ENCODE results near the gene SLC12A4.

Gene SLC12A4

GRCh38 chr16:67961551-67961957, 6.9 kb downstream of the SLC12A4 start:
- no peaks in the 10 kb centered on the region for H3K9me3 ChIP-seq (ENCODE audit: control insufficient read depth in 2 of 2, low read length in 2 of 2)
- H3K9ac ChIP-seq (ENCODE audit: low read length in 2 of 2): no peak overlapping the region
- H3K36me3 ChIP-seq (ENCODE audit: control insufficient read depth in 2 of 2, insufficient read depth in 2 of 2, low read length in 2 of 2): peaks cover 46 to 59% of the 10 kb centered on the region in 2 donors
- peaks cover 71% of the 10 kb centered on the region for H3K4me1 ChIP-seq (ENCODE audit: control insufficient read depth, insufficient read depth, low read length)
- peak overlapping the region; percentile 49 for H3K27ac ChIP-seq (ENCODE audit: low read length)
- H3K27me3 ChIP-seq (ENCODE audit: control insufficient read depth in 1 of 2, insufficient read depth in 2 of 2, low read length in 2 of 2): no peaks in the 10 kb centered on the region
- H3K4me3 ChIP-seq (ENCODE audit: low read length in 2 of 2): no peak overlapping the region

DNA sequence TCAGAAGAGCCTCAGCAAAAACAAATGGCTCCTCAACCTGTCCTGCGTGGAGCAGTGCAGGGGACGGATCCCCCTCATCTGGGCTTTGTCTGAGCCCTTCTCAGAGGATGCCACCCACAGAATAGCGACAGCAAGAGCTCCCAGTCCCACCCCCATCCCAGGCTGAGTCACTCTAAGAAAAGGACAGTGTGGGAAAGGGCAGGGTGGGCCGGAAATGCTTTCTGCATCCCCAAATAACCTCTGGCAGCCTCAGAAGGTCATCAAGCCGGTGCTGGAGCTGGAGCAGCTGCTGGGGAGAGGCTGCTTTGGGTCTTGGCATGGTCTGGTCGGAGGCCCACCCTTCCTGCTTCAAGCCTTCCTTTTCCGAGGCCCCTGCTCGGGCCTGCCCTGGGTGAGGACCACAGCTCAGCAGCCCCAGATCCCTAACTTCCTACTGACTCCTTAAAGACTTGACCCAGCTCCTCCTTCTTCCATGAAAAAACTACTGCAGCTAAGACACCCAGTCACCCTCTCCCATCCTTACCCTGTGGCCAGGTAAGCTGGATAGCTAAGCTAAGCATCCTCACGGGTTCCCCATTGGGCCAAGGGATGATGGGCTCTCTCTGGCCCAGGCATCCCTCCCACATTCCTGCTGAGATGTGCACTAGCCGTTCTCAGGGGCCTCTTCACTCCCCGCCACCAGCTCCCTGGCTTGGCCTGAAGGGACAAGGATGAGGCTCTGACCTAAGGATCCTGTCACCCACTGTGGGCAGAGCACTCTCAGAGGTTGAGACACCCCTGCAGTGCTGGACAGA, 8.7 kb downstream of the SLC12A4 start:
- H3K27ac ChIP-seq (ENCODE audit: low read length): peak overlapping the region; percentile 46
- H3K9me3 ChIP-seq (ENCODE audit: control insufficient read depth in 2 of 2, low read length in 2 of 2): no peaks in the 10 kb centered on the region
- H3K4me1 ChIP-seq (ENCODE audit: control insufficient read depth, insufficient read depth, low read length): peaks cover 53% of the 10 kb centered on the region
- H3K9ac ChIP-seq (ENCODE audit: low read length in 2 of 2): peak overlapping the region in 1 of 2 donors; percentile 36
- H3K4me3 ChIP-seq (ENCODE audit: low read length in 2 of 2): peak overlapping the region in 1 of 2 donors; percentile 22
- peaks cover 52 to 66% of the 10 kb centered on the region in 2 donors for H3K36me3 ChIP-seq (ENCODE audit: control insufficient read depth in 2 of 2, insufficient read depth in 2 of 2, low read length in 2 of 2)
- H3K27me3 ChIP-seq (ENCODE audit: control insufficient read depth in 1 of 2, insufficient read depth in 2 of 2, low read length in 2 of 2): no peaks in the 10 kb centered on the region

DNA sequence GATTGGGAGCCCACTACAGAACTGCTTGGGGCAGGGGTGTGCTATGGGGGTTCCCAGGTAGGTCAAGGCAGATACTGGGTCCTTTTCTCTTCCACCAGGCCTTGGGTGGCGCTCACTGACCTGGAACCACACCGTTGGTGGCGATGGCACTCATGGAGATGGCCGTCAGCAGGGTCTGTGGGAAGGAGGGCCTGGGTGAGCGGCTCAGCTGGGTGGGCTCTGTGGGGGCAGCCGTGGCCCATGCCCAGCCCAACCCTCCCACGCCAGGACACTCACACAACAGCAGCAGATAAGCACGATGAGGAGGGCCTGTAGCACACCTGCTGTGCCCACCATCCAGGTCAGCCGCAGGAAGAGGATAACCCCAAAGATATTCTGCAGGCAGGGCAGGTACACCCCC, 10.8 kb downstream of the SLC12A4 start:
- peaks cover 62 to 67% of the 10 kb centered on the region in 2 donors for H3K36me3 ChIP-seq (ENCODE audit: control insufficient read depth in 2 of 2, insufficient read depth in 2 of 2, low read length in 2 of 2)

DNA sequence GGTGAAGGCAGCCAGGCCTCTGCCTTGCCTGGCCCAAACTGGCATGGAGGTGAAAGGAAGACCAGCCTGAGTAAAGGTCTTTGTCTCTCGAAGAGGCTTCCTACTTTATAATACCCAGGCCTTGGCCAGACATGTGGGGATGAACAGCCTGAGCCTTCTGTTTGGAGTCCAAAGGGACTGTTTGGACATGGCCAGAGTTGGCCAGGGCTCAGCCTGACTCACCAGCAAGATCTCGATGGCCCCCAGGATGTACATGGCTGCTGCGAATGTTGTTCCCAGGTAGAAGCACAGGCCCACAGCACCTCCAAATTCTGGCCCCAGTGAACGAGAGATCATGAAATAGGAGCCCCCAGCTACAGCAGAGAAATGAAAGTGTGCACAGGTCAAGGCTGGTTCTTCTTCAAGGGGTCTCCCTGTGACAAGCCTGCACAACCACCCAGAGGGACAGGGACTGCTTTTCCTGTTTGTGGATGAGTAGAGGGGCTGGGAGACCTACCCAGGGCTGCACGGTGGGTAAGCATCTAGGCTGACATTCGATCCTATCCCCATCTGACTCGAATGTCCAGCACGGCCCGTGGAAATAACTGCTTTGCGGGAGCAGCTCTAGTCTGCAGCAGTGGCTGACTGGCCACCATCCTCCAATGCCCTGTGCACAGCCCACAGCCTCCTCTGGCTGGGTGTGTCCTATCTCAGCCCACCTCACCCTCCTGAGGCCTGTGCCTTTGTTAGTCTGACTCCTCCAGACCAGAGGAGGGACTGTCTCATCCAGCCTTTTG, 13.8 kb downstream of the SLC12A4 start:
- Histone ChIP-seq H3K36me3 (ENCODE audit: control insufficient read depth in 2 of 2, insufficient read depth in 2 of 2, low read length in 2 of 2) (peaks cover 53 to 62% of the 10 kb centered on the region in 2 donors), H3K4me1 (ENCODE audit: control insufficient read depth, insufficient read depth, low read length) (peaks cover 28% of the 10 kb centered on the region), H3K9ac (ENCODE audit: low read length in 2 of 2) (no peak overlapping the region), H3K27ac (ENCODE audit: low read length) (peak overlapping the region; percentile 11), H3K27me3 (ENCODE audit: control insufficient read depth in 1 of 2, insufficient read depth in 2 of 2, low read length in 2 of 2) (no peaks in the 10 kb centered on the region), H3K4me3 (ENCODE audit: low read length in 2 of 2) (no peak overlapping the region), H3K9me3 (ENCODE audit: control insufficient read depth in 2 of 2, low read length in 2 of 2) (no peaks in the 10 kb centered on the region)

More for the DNA sequence above, 10.8 kb downstream of the SLC12A4 start:
- Histone ChIP-seq H3K9ac (ENCODE audit: low read length in 2 of 2) (no peak overlapping the region), H3K9me3 (ENCODE audit: control insufficient read depth in 2 of 2, low read length in 2 of 2) (no peaks in the 10 kb centered on the region), H3K27ac (ENCODE audit: low read length) (no peak overlapping the region), H3K4me3 (ENCODE audit: low read length in 2 of 2) (no peak overlapping the region), H3K27me3 (ENCODE audit: control insufficient read depth in 1 of 2, insufficient read depth in 2 of 2, low read length in 2 of 2) (no peaks in the 10 kb centered on the region), H3K4me1 (ENCODE audit: control insufficient read depth, insufficient read depth, low read length) (peaks cover 39% of the 10 kb centered on the region)

GRCh38 chr16:67953641-67954375, 14.6 kb downstream of the SLC12A4 start:
- Histone ChIP-seq H3K9me3 (ENCODE audit: control insufficient read depth in 2 of 2, low read length in 2 of 2) (no peaks in the 10 kb centered on the region), H3K36me3 (ENCODE audit: control insufficient read depth in 2 of 2, insufficient read depth in 2 of 2, low read length in 2 of 2) (peaks cover 53 to 59% of the 10 kb centered on the region in 2 donors), H3K27ac (ENCODE audit: low read length) (peak overlapping the region; percentile 11)

GRCh38 chr16:67951485-67951884, 17.0 kb downstream of the SLC12A4 start:
- Histone ChIP-seq H3K9ac (ENCODE audit: low read length in 2 of 2) (peak overlapping the region in 1 of 2 donors; percentile 42), H3K9me3 (ENCODE audit: control insufficient read depth in 2 of 2, low read length in 2 of 2) (no peaks in the 10 kb centered on the region), H3K27me3 (ENCODE audit: control insufficient read depth in 1 of 2, insufficient read depth in 2 of 2, low read length in 2 of 2) (no peaks in the 10 kb centered on the region), H3K4me3 (ENCODE audit: low read length in 2 of 2) (no peak overlapping the region), H3K36me3 (ENCODE audit: control insufficient read depth in 2 of 2, insufficient read depth in 2 of 2, low read length in 2 of 2) (peaks cover 64% of the 10 kb centered on the region in 2 donors), H3K27ac (ENCODE audit: low read length) (peak overlapping the region; percentile 66), H3K4me1 (ENCODE audit: control insufficient read depth, insufficient read depth, low read length) (peaks cover 20% of the 10 kb centered on the region)

More at GRCh38 chr16:67953641-67954375, 14.6 kb downstream of the SLC12A4 start:
- Histone ChIP-seq H3K27me3 (ENCODE audit: control insufficient read depth in 1 of 2, insufficient read depth in 2 of 2, low read length in 2 of 2) (no peaks in the 10 kb centered on the region), H3K4me1 (ENCODE audit: control insufficient read depth, insufficient read depth, low read length) (peaks cover 23% of the 10 kb centered on the region), H3K9ac (ENCODE audit: low read length in 2 of 2) (no peak overlapping the region), H3K4me3 (ENCODE audit: low read length in 2 of 2) (no peak overlapping the region)

DNA sequence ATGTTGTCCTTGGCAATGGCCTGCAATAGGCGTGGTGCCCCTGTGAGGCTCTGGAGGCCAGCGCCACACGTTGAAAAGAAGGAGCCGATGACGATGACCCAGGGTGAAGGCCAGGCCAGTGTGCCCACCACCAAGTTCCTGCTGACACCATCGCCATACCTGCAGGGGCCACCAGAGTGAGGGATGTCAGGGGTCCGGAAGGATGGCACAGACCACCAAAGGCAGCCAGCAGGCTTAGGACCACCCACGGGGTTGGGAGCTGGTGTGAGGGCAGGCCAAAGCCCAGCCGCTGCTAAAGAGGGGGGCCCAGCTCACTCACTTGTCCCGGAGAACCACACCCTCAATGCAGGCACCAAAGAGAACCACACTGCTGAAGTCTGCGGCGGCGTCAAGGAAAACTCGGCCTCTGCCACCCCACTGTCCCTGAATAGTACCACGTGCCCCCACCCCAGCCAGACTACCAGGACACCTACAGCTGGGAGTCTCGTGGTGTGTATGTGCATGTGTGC, 18.0 kb downstream of the SLC12A4 start:
- Histone ChIP-seq H3K27me3 (ENCODE audit: control insufficient read depth in 1 of 2, insufficient read depth in 2 of 2, low read length in 2 of 2) (no peaks in the 10 kb centered on the region), H3K36me3 (ENCODE audit: control insufficient read depth in 2 of 2, insufficient read depth in 2 of 2, low read length in 2 of 2) (peaks cover 72 to 75% of the 10 kb centered on the region in 2 donors), H3K4me3 (ENCODE audit: low read length in 2 of 2) (no peak overlapping the region), H3K27ac (ENCODE audit: low read length) (no peak overlapping the region), H3K9ac (ENCODE audit: low read length in 2 of 2) (no peak overlapping the region), H3K4me1 (ENCODE audit: control insufficient read depth, insufficient read depth, low read length) (peaks cover 25% of the 10 kb centered on the region), H3K9me3 (ENCODE audit: control insufficient read depth in 2 of 2, low read length in 2 of 2) (no peaks in the 10 kb centered on the region)

DNA sequence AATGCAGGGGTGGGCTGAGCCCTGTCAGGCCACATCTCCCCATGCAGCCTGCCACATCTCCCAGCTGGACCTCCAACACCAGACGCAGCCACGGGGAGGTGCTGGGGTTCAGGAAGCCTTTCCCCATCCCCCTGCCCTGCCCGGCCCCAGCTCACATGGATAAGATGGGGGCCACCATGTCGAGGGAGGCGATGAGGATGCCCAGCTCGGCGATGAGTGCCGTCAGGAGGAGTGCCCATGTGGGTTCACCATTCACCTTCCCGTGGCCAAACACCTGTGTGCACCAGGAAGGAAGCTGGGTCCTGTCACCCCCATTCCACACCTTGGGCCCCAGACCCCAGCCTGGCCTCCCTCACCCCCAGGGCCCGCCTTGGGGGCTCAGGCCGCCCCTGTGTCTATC, 18.8 kb downstream of the SLC12A4 start:
- Histone ChIP-seq H3K4me1 (ENCODE audit: control insufficient read depth, insufficient read depth, low read length) (peaks cover 31% of the 10 kb centered on the region), H3K9ac (ENCODE audit: low read length in 2 of 2) (no peak overlapping the region), H3K9me3 (ENCODE audit: control insufficient read depth in 2 of 2, low read length in 2 of 2) (no peaks in the 10 kb centered on the region), H3K27ac (ENCODE audit: low read length) (no peak overlapping the region), H3K36me3 (ENCODE audit: control insufficient read depth in 2 of 2, insufficient read depth in 2 of 2, low read length in 2 of 2) (peaks cover 74 to 76% of the 10 kb centered on the region in 2 donors), H3K4me3 (ENCODE audit: low read length in 2 of 2) (no peak overlapping the region), H3K27me3 (ENCODE audit: control insufficient read depth in 1 of 2, insufficient read depth in 2 of 2, low read length in 2 of 2) (no peaks in the 10 kb centered on the region)

DNA sequence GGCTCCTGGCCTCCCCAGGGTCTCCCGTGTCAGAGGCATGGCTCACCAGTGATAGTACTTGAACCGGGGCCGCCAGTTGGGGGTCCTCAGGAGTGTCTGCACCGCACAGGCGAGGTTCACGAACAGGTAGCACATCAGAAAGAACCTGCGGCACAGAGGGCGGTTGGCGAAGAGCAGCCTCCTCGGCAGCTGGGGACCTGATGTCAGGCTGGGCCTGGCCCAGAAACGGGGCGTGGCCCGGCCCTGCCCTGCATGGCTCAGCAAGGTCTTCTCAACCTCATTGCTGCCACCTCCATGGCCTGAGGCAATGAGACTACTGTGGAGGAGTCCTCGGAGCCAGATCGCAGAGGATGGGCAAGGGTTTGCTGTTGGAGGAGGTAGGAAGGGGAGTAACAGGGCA, 20.4 kb downstream of the SLC12A4 start:
- Histone ChIP-seq H3K9me3 (ENCODE audit: control insufficient read depth in 2 of 2, low read length in 2 of 2) (no peaks in the 10 kb centered on the region), H3K4me3 (ENCODE audit: low read length in 2 of 2) (no peak overlapping the region), H3K9ac (ENCODE audit: low read length in 2 of 2) (no peak overlapping the region), H3K4me1 (ENCODE audit: control insufficient read depth, insufficient read depth, low read length) (peaks cover 44% of the 10 kb centered on the region), H3K27me3 (ENCODE audit: control insufficient read depth in 1 of 2, insufficient read depth in 2 of 2, low read length in 2 of 2) (no peaks in the 10 kb centered on the region), H3K36me3 (ENCODE audit: control insufficient read depth in 2 of 2, insufficient read depth in 2 of 2, low read length in 2 of 2) (peaks cover 68 to 69% of the 10 kb centered on the region in 2 donors), H3K27ac (ENCODE audit: low read length) (peak overlapping the region; percentile 18)

DNA sequence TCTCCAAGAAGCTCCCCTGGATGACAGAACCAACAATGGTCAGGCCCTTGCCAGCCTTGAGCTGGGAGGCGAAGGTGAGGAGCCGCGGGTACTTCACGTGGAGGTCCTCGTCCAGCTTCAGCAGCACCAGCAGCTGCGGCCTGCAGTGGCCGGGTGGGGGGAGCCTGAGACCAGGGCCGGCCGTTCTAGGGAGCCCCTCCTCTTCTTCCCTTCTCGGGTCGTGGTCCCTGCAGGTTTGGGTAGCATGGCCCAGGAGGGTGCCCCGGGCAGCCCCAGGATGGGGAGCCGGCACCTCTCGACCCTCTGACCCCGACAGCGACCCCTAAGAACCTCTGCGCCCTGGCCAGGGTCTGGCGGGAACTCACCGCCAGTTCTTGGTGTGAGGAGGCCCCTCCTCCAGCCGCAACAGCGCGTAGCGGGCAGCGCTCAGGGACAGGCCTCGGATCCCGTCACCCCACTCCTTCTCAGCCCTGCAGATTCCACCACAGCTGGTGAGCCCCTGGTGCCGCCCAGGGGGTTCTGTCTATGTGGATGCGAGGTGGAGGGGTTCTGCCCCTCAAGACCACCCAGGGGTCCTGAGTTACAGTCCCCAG, 21.4 kb downstream of the SLC12A4 start:
- no peaks in the 10 kb centered on the region for H3K27me3 ChIP-seq (ENCODE audit: control insufficient read depth in 1 of 2, insufficient read depth in 2 of 2, low read length in 2 of 2)
- H3K4me3 ChIP-seq (ENCODE audit: low read length in 2 of 2): no peak overlapping the region
- H3K27ac ChIP-seq (ENCODE audit: low read length): peak overlapping the region; percentile 18
- no peaks in the 10 kb centered on the region for H3K9me3 ChIP-seq (ENCODE audit: control insufficient read depth in 2 of 2, low read length in 2 of 2)
- peaks cover 75 to 78% of the 10 kb centered on the region in 2 donors for H3K36me3 ChIP-seq (ENCODE audit: control insufficient read depth in 2 of 2, insufficient read depth in 2 of 2, low read length in 2 of 2)
- H3K9ac ChIP-seq (ENCODE audit: low read length in 2 of 2): no peak overlapping the region
- peaks cover 49% of the 10 kb centered on the region for H3K4me1 ChIP-seq (ENCODE audit: control insufficient read depth, insufficient read depth, low read length)
